CD4-positive, alpha-beta T cell treated with Interferon alpha-2 for 1 hour (primary cell): ENCODE data around the gene TRPC3.

Source experiments
- DNase-seq, 2 donors: peaks; one replicate each; pipeline ENCODE4 v3.0.0-alpha.2; 2020 to 2022

The TRPC3 gene

GRCh38 chr4:121951521-121952110 lies at the start of gene TRPC3:
Gene TRPC3, minus strand, starts transcription at chr4:121952060. Its CDS starts 380 bp downstream, at chr4:121951680.
- peak; percentile 2 to 32 for DNase-seq

- no peak for DNase-seq
These were observed 49.0 kb upstream of the TRPC3 start for GRCh38 chr4:122000849-122001248.

GRCh38 chr4:121998024-121998423 lies 46.2 kb upstream of the TRPC3 start:
- peak in 1 of 2 donors; percentile 19 for DNase-seq

- DNase-seq: no peak
These were observed 44.1 kb upstream of the TRPC3 start for GRCh38 chr4:121995790-121996537.

- no peak for DNase-seq
These were observed 40.1 kb upstream of the TRPC3 start for GRCh38 chr4:121991968-121992367.

DNA sequence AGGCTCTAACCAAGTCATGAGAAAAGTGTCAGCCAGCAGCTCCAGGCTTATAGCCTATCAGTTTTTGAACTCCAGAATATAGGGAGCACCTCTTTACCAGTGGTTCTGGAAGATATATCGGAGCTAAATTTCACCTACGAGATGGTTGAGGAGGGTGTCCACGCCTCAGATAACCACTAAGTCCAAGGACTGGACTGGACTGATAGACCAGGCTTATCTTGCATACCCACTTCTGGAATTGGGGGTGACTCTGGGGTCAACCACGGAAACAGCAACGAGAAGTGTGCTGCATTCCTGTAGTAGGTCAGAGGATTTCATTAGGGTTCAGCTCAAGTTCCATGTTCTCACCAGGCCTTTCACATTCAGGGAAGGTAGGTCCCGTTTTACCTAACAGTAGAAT lies 38.6 kb upstream of the TRPC3 start:
- no peak for DNase-seq

DNA sequence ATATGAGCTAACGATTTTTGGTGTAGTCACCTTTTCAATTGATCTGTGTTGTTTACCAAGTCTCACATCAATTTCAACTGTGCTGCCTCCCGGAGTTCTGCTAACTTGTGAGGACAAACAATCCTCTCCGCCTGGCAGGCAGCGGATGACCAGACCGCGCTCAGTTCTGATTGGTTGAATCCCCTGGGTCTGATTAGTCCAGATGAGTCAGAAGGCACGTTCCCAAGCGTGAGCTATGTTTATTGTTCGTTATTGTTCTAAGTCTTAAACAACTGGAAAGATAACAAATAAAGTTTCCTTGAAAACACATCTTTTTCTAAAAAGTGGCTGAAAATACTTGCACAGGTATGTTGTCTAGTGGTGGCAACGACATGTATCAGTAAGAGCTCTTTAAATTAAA lies 37.9 kb upstream of the TRPC3 start:
- DNase-seq: no peak

GRCh38 chr4:121988950-121989349 lies 37.1 kb upstream of the TRPC3 start:
- DNase-seq: no peak

DNA sequence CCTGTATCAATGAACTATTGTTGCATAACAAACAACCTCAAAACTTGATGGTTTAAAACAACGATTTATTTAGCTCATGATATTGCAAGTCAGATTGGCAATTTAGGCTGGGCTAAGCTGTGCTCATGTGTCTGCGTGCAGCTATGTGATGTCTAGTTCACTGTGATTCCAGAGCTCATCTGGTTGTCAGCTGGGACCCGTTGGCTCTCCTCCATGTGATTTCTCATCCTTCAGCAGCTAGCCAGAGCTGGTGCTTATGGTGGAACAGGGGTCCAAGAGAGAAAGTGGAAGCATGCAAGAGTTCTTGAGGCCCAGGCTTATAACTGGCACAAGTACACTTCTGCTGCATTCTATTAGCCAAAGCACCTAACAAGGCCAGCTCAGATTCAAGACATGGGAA lies 28.8 kb upstream of the TRPC3 start:
- no peak for DNase-seq

GRCh38 chr4:121978172-121978516 lies 26.3 kb upstream of the TRPC3 start:
- peak in 1 of 2 donors; percentile 19 for DNase-seq

DNA sequence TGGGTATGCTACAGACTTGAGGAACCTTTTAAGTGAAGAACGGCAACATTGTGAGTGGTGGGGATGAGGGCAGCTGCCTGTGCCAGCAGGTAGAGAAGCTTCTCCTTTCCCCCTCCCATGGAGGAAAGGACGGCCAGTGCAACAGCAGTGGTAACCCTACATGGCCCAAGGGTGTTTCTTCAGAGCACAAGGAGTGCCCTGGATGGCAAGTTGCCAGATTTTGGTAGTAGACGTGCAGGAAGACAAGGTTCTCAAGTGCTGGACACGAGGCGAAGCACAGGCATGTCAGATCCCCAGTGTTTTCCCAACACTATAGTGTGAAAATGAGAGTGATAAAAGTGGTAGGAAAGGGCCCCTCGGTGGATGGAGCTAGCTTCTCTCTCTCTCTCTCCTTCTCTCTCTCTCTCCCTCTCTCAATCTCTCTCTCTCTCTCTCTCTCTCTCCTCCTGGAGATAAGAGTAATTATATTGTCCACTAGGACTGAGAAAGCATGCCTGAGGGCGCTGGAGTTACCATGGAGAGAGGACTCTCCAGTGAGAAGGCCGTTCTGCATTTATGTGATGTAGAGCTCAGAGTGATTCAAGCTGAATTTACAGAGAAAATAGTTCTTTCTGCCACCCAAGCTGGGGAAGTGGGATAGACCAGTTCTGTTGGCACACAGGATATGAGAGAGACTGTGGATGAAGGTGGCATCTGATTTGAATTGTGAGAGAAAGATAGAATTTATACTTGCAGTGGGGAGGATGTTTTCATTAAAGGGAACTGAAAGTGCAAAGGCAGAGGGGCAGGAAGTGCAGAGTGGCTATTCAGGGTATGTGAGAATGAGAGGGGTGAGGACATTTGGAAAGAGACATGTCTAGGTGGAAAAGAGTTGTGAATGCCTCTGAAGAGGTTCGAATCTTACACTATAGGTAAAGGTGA lies 25.7 kb upstream of the TRPC3 start:
- peak in 1 of 2 donors; percentile 40 for DNase-seq

GRCh38 chr4:121975784-121976183 lies 23.9 kb upstream of the TRPC3 start:
- DNase-seq: no peak

DNA sequence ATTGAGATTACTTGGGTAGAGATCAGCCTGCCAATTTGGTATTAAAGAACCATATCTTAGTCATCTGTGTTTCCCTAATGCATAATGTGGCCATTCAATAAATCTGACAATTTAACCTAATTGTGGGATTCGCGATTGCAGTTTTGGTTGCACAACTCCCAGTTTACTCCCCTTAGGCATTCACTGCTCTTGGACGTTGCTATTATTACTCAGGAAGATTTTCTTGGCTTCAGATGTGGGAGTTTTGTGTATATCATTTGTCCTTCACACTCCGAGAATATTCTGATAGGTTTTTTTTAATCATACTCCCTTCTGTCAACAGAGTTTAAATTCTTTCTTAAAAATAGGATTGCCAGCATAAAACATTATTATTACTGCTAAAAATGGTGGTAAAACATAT lies 22.0 kb upstream of the TRPC3 start:
- no peak for DNase-seq

GRCh38 chr4:121968859-121969258 lies 17.0 kb upstream of the TRPC3 start:
- DNase-seq: no peak

GRCh38 chr4:121964958-121965357 lies 13.1 kb upstream of the TRPC3 start:
- no peak for DNase-seq

- no peak for DNase-seq
These were observed 9.0 kb upstream of the TRPC3 start for GRCh38 chr4:121960818-121961217.

- DNase-seq: no peak
These were observed 6.9 kb upstream of the TRPC3 start for GRCh38 chr4:121958777-121959176.

- no peak for DNase-seq
These were observed 5.4 kb upstream of the TRPC3 start for GRCh38 chr4:121957266-121957665.

- DNase-seq: no peak
These were observed 2.0 kb upstream of the TRPC3 start for GRCh38 chr4:121953860-121954259.

GRCh38 chr4:121952290-121952689 lies 430 bp upstream of the TRPC3 start:
- no peak for DNase-seq

GRCh38 chr4:121950680-121951520 lies 960 bp downstream of the TRPC3 start:
- peak in 1 of 2 donors; percentile 18 for DNase-seq

DNA sequence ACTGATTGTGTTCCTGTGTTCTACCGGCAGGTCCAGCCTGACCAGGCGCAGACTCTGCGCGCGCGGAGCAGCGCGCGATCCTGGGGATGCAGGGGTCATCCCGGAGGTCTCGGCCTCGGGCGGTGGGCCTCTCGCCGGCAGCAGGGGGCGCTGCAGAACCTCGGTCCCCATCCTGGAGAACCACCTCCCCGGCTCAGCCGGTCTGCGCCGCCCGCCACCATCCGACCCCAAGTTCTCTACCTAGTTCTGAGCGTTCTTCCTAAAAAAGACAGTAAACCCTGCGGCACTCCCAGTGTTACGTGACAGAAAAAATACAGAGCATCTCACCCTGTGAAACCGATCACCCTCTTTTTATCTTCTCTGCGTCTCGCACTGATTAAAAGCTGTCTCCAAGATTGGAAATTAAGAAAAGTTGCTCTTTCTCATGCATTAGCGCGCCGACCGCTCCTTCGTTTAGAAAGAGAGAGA lies 1.6 kb downstream of the TRPC3 start:
- DNase-seq: peak; percentile 74 to 85

DNA sequence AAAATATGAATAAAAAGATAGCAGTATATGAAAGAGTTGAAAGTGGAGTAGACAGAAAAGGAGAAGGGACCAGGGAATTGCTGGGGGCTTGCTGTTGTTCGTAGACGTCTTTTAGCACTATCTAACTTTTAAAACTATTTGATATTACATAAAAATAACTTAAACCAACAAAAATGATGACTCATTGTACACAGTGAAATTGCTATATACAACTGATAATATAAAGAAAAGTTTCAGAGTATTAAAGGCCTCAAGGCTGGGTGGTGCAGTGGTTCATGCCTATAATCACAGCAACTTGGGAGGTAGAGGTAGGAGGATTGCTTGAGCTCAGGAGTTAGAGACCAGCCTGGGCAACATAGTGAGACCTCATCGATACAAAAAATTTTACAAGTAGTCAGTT lies 5.2 kb downstream of the TRPC3 start:
- no peak for DNase-seq
